ENCODE results near the gene ZNF423. TPM values are rescaled to one million over a fixed set of nuclear protein-coding genes. Genes with fewer than 3 reads are reported as not detected.

ZNF423 gene
- total and polyA plus RNA-seq, 10 donors: 0.36 to 7.0 (median 3.7) TPM

DNA sequence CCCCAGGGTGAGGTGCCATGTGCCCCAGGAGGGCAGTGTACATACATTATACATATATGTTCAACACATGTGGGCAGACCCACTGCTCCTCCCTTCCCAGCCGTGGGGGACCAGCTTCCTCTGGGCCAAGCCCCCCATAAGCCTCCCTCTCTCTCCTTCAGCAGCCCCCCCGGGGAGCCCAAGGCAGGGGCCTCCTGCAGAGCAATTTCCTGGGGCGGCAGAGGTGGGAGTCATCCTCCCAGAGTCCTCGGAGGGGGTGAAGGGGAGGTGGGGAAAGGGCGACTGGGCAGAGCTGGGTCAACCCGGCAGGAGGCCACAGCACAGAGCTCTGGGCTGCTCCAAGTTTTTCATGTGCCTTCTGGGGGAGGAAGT lies 235.1 kb downstream of the ZNF423 start:
- intact Hi-C loops (cut with DNase I; ENCODE audit: low total_unique reads): no loop called here

GRCh38 chr16:49620158-49620868 lies 235.6 kb downstream of the ZNF423 start:
- TF ChIP-seq, protein P1, sequence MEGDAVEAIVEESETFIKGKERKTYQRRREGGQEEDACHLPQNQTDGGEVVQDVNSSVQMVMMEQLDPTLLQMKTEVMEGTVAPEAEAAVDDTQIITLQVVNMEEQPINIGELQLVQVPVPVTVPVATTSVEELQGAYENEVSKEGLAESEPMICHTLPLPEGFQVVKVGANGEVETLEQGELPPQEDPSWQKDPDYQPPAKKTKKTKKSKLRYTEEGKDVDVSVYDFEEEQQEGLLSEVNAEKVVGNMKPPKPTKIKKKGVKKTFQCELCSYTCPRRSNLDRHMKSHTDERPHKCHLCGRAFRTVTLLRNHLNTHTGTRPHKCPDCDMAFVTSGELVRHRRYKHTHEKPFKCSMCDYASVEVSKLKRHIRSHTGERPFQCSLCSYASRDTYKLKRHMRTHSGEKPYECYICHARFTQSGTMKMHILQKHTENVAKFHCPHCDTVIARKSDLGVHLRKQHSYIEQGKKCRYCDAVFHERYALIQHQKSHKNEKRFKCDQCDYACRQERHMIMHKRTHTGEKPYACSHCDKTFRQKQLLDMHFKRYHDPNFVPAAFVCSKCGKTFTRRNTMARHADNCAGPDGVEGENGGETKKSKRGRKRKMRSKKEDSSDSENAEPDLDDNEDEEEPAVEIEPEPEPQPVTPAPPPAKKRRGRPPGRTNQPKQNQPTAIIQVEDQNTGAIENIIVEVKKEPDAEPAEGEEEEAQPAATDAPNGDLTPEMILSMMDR (IDR thresholded peaks at IDR 0.05 in 8 of 11, conservative IDR thresholded peaks at IDR 0.05 in 3 of 11): no peak
- TF ChIP-seq POLR2AphosphoS5 (IDR thresholded peaks at IDR 0.05): peak in 2 of 3 donors; percentile 13 to 29
- WGBS, 5 donors: 47 to 72% (median 55%) methylated on average over 9 to 11 of the region's 11 CpGs
- H3K36me3 ChIP-seq: no peaks in the 10 kb centered on the region
- intact Hi-C loops (cut with DNase I; ENCODE audit: low total_unique reads): no loop called here
- H3K27me3 ChIP-seq (replicated peaks in 1 of 7): no peaks in the 10 kb centered on the region
- H3K4me3 ChIP-seq: no peak overlapping the region
- peak overlapping the region in 4 of 8 donors; percentile 15 to 53 (median 30) for H3K27ac ChIP-seq
- H3K9me3 ChIP-seq: no peaks in the 10 kb centered on the region
- peaks cover 0 to 14% (median 3%) of the 10 kb centered on the region in 6 donors for H3K4me1 ChIP-seq
- DNase-seq: peak; percentile 72

More for the DNA sequence above, 235.1 kb downstream of the ZNF423 start:
- Histone ChIP-seq H3K27ac (peak overlapping the region in 3 of 8 donors; percentile 15 to 53 (median 39)), H3K4me3 (no peak overlapping the region), H3K9me3 (no peaks in the 10 kb centered on the region), H3K27me3 (replicated peaks in 1 of 7) (no peaks in the 10 kb centered on the region), H3K36me3 (no peaks in the 10 kb centered on the region), H3K4me1 (peaks cover 0 to 14% (median 3%) of the 10 kb centered on the region in 6 donors)
- DNase-seq: peak; percentile 59
- TF ChIP-seq, protein P1 (IDR thresholded peaks at IDR 0.05 in 8 of 11, conservative IDR thresholded peaks at IDR 0.05 in 3 of 11): no peak
- TF ChIP-seq POLR2AphosphoS5 (IDR thresholded peaks at IDR 0.05) (no peak), POLR2A (IDR thresholded peaks at IDR 0.05) (no peak)
- WGBS, 5 donors: 39 to 61% (median 42%) methylated on average over 5 to 6 of the region's 6 CpGs

DNA sequence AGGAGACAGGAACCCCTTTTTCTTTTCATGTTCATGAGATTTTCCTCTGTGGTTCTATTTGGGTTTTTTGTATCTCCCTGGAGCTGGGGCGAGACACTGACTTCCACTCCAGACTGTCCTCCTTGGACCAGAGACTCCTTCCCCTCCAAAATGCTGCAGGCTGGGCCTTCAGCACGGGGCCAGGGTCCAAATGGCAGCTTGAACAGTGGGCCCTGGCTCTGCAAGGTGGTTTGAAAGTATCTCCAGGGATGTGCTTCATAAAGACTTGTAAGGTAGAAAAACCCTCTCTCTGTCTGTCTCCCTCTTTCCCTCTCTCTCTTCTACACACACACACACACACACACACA lies 236.1 kb downstream of the ZNF423 start:
- Histone ChIP-seq H3K27ac (no peak overlapping the region), H3K4me3 (no peak overlapping the region), H3K27me3 (replicated peaks in 1 of 7) (no peaks in the 10 kb centered on the region), H3K4me1 (peaks cover 0 to 14% (median 3%) of the 10 kb centered on the region in 6 donors), H3K36me3 (no peaks in the 10 kb centered on the region), H3K9me3 (no peaks in the 10 kb centered on the region)
- intact Hi-C loops (cut with DNase I; ENCODE audit: low total_unique reads): no loop called here
- DNase-seq: peak; percentile 27
- TF ChIP-seq POLR2AphosphoS5 (IDR thresholded peaks at IDR 0.05) (no peak), POLR2A (IDR thresholded peaks at IDR 0.05) (no peak)
- TF ChIP-seq, protein P1 (IDR thresholded peaks at IDR 0.05 in 8 of 11, conservative IDR thresholded peaks at IDR 0.05 in 3 of 11): no peak
- 70 to 98% (median 78%) methylated on average over 2 of the region's 2 CpGs for WGBS, 5 donors

DNA sequence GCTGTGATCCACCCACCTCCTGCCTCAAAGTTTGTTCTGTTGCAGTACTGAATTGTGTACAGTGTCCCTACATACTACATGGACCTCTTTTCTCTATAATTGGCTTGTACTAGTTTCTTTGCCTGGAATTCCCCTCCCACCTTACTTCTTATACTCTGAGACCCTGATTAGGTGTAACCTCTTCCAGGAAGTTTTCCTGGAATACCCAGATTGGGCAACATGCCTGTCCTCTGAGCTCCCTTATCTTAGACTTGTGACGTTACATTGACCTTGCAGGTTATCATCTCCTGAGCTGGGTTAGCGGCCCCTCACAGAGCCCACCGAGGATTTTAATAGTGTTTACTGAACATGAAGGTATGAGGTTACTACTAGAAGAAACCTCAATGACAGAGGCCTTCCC lies 237.0 kb downstream of the ZNF423 start:
- H3K36me3 ChIP-seq: no peaks in the 10 kb centered on the region
- WGBS, 5 donors: 77 to 89% (median 87%) methylated on average over 3 of the region's 3 CpGs

More for the DNA sequence above, 237.0 kb downstream of the ZNF423 start:
- no peaks in the 10 kb centered on the region for H3K9me3 ChIP-seq
- no peaks in the 10 kb centered on the region for H3K27me3 ChIP-seq (replicated peaks in 1 of 7)
- TF ChIP-seq, protein P1 (IDR thresholded peaks at IDR 0.05 in 8 of 11, conservative IDR thresholded peaks at IDR 0.05 in 3 of 11): no peak
- TF ChIP-seq POLR2A (IDR thresholded peaks at IDR 0.05) (no peak), POLR2AphosphoS5 (IDR thresholded peaks at IDR 0.05) (no peak)
- H3K4me3 ChIP-seq: no peak overlapping the region
- DNase-seq: no peak
- intact Hi-C loops (cut with DNase I; ENCODE audit: low total_unique reads): no loop called here
- H3K27ac ChIP-seq: no peak overlapping the region
- peaks cover 0 to 14% (median 3%) of the 10 kb centered on the region in 6 donors for H3K4me1 ChIP-seq
